ENCODE data around the gene VSIG10L.

VSIG10L gene

GRCh38 chr19:51337861-51338562, 3.9 kb downstream of the VSIG10L start:
- no peak for FAIRE-seq

- FAIRE-seq = no peak
Observed at GRCh38 chr19:51337141-51337860, 4.6 kb downstream of the VSIG10L start.

GRCh38 chr19:51333836-51334460, 8.0 kb downstream of the VSIG10L start:
- FAIRE-seq = no peak

GRCh38 chr19:51331716-51332115, 10.2 kb downstream of the VSIG10L start:
- no peak for FAIRE-seq

- FAIRE-seq = no peak
Observed at GRCh38 chr19:51331193-51331592, 10.7 kb downstream of the VSIG10L start.

- FAIRE-seq = no peak
Observed at GRCh38 chr19:51330366-51330765, 11.6 kb downstream of the VSIG10L start.

- FAIRE-seq = no peak
Observed at GRCh38 chr19:51329411-51329810, 12.5 kb downstream of the VSIG10L start.

GRCh38 chr19:51327066-51328001, 14.6 kb downstream of the VSIG10L start:
- no peak for FAIRE-seq

- no peak for FAIRE-seq
Observed at GRCh38 chr19:51326216-51327065, 15.5 kb downstream of the VSIG10L start.

GRCh38 chr19:51325161-51325976, 16.6 kb downstream of the VSIG10L start:
- FAIRE-seq = no peak

GRCh38 chr19:51324167-51324481, 17.8 kb downstream of the VSIG10L start:
- FAIRE-seq = no peak

GRCh38 chr19:51323481-51324166, 18.3 kb downstream of the VSIG10L start:
- no peak for FAIRE-seq

GRCh38 chr19:51321799-51322198, 20.1 kb downstream of the VSIG10L start:
- FAIRE-seq = no peak

- no peak for FAIRE-seq
Observed at GRCh38 chr19:51320280-51320657, 21.7 kb downstream of the VSIG10L start.

GRCh38 chr19:51319649-51320279, 22.2 kb downstream of the VSIG10L start:
- FAIRE-seq = no peak

GRCh38 chr19:51318687-51319648, 23.0 kb downstream of the VSIG10L start:
- no peak for FAIRE-seq

- no peak for FAIRE-seq
Observed at GRCh38 chr19:51317968-51318367, 24.0 kb downstream of the VSIG10L start.

- FAIRE-seq = no peak
Observed at GRCh38 chr19:51317376-51317775, 24.6 kb downstream of the VSIG10L start.

GRCh38 chr19:51316688-51317087, 25.3 kb downstream of the VSIG10L start:
- no peak for FAIRE-seq

All from TTC549 (cell line).